Smooth muscle cell (in vitro differentiated cells): ENCODE data around the gene PTPN2. TPM values are rescaled to one million over a fixed set of nuclear protein-coding genes. Genes with fewer than 3 reads are reported as not detected.

Source experiments
- DNase-seq: peaks from one replicate; lab custom pipeline; 2025; ENCODE audit not compliant: unreplicated experiment; lab: John Stamatoyannopoulos, UW
- H2AFZ ChIP-seq: fragments of 200-600 bp; sonication (generic); 2 replicates; pipeline ENCODE4 v1.6.0; 2016; ENCODE audit warnings: antibody characterized with exemption, low read depth, mild to moderate bottlenecking
- H3F3A ChIP-seq: fragments of 200-600 bp; sonication (generic); 2 replicates; pipeline ENCODE4 v1.6.0; 2017; ENCODE audit warnings: antibody characterized with exemption, low read depth
- H3K27ac ChIP-seq: fragments of 200-600 bp; sonication (generic); 2 replicates; pipeline ENCODE4 v1.5.1; 2016; ENCODE audit warnings: low read depth, mild to moderate bottlenecking
- H3K27me3 ChIP-seq: fragments of 200-600 bp; sonication (generic); 2 replicates; pipeline ENCODE4 v1.6.1; 2016; ENCODE audit warnings: low read depth, mild to moderate bottlenecking
- H3K36me3 ChIP-seq: fragments of 200-600 bp; sonication (generic); 2 replicates; pipeline ENCODE4 v1.5.1; 2016; ENCODE audit warnings: low read depth
- H3K4me1 ChIP-seq: fragments of 200-600 bp; sonication (generic); 2 replicates; pipeline ENCODE4 v1.5.1; 2016; ENCODE audit warnings: low read depth
- H3K4me2 ChIP-seq: fragments of 200-600 bp; sonication (generic); 2 replicates; pipeline ENCODE4 v1.6.0; 2016; ENCODE audit warnings: mild to moderate bottlenecking
- H3K4me3 ChIP-seq: fragments of 200-600 bp; sonication (generic); 2 replicates; pipeline ENCODE4 v1.5.1; 2016; ENCODE audit warnings: mild to moderate bottlenecking
- H3K79me2 ChIP-seq: fragments of 200-600 bp; sonication (generic); 2 replicates; pipeline ENCODE4 v1.6.0; 2016; ENCODE audit warnings: low read depth, mild to moderate bottlenecking
- H3K9ac ChIP-seq: fragments of 200-600 bp; sonication (generic); 2 replicates; pipeline ENCODE4 v1.6.0; 2016; ENCODE audit warnings: low read depth
- H3K9me3 ChIP-seq: fragments of 200-600 bp; sonication (generic); replicated peaks from 2 replicates; pipeline ENCODE4 v1.5.1; 2016; ENCODE audit warnings: low read depth
- H4K20me1 ChIP-seq: fragments of 200-600 bp; sonication (generic); 2 replicates; pipeline ENCODE4 v1.6.0; 2016; ENCODE audit warnings: low read depth
- WGBS: methylation state at CpG from one replicate; pipeline ENCODE4 v1.1.7; 2016; ENCODE audit warnings: low lambda C conversion rate; 5-methylcytosine and 5-hydroxymethylcytosine counted together
- polyA plus RNA-seq: library from polyadenylated mRNA; unstranded; fragments of >200 nt; fragmentation: Nextera tagmentation; extraction: Ambion mirVana; gene quantifications from 2 replicates; pipeline ENCODE4 v1.2.1, GENCODE V29; 2016
- total RNA-seq: library from RNA; depleted of rRNA; stranded (reverse); fragments of >200 nt; gene quantifications from 2 replicates; pipeline ENCODE4 v1.2.3, GENCODE V29; 2014
- TF ChIP-seq, protein P1 (sequence below): fragments of 200-600 bp; sonication (generic); IDR thresholded peaks from 2 replicates; pipeline ENCODE4 v1.5.1; 2017; ENCODE audit warnings: borderline replicate concordance, mild to moderate bottlenecking, antibody characterized with exemption; ENCODE audit not compliant: insufficient read depth, poor library complexity, severe bottlenecking

The PTPN2 gene
- total and polyA plus RNA-seq, 2 experiments from 2014 or later: 17.1 to 48.7 TPM

DNA sequence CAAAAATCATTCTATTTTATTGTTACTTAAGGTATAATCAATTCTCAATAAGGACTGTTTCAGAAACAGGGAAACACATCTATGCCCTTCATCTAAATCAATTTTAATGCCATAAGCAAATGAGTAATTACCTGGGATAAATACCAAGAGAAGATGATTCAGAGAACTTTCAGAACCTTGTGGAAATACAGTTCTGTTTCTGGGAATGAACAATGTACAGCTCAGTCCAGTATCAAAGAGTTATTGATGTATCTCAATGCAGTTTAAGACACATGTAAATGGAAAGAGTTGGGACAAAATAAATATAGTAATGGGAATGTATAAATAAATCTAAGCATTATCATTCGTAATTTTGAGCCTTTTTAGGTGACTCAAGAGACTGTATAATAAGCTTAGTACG lies 60.1 kb downstream of the PTPN2 start:
- peaks cover 18% of the 10 kb centered on the region for H3K9me3 ChIP-seq
- H3K4me3 ChIP-seq: no peak overlapping the region
- H3K36me3 ChIP-seq: peaks cover 19% of the 10 kb centered on the region
- H3K79me2 ChIP-seq: no peaks in the 10 kb centered on the region
- TF ChIP-seq, protein P1, sequence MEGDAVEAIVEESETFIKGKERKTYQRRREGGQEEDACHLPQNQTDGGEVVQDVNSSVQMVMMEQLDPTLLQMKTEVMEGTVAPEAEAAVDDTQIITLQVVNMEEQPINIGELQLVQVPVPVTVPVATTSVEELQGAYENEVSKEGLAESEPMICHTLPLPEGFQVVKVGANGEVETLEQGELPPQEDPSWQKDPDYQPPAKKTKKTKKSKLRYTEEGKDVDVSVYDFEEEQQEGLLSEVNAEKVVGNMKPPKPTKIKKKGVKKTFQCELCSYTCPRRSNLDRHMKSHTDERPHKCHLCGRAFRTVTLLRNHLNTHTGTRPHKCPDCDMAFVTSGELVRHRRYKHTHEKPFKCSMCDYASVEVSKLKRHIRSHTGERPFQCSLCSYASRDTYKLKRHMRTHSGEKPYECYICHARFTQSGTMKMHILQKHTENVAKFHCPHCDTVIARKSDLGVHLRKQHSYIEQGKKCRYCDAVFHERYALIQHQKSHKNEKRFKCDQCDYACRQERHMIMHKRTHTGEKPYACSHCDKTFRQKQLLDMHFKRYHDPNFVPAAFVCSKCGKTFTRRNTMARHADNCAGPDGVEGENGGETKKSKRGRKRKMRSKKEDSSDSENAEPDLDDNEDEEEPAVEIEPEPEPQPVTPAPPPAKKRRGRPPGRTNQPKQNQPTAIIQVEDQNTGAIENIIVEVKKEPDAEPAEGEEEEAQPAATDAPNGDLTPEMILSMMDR: no peak
- H3F3A ChIP-seq: no peaks in the 10 kb centered on the region
- no peak overlapping the region for H3K27ac ChIP-seq
- no peak overlapping the region for H3K9ac ChIP-seq
- no peaks in the 10 kb centered on the region for H3K27me3 ChIP-seq
- H3K4me2 ChIP-seq: no peak overlapping the region
- H2AFZ ChIP-seq: no peak overlapping the region
- DNase-seq: no peak
- WGBS: 94% methylated on average over 2 of the region's 2 CpGs
- H4K20me1 ChIP-seq: no peaks in the 10 kb centered on the region
- H3K4me1 ChIP-seq: no peaks in the 10 kb centered on the region

DNA sequence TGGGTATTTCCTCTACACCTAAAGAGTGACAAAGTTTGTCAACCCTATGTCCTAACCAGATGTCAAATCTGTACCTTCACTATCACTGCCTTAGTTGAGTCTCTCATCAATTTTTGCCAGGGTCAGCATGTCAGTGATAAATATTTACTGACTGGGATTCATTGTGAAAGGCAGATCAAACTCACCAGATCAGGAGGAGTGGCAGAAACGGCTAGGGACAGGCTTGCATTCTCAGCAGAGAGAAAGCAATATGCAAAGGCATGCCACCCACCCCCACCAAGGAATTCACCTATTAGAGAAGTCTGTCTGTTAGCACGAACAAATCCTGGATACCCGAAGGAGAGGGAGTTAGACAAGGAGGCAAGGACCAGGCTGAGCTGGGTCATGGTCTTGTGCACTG lies 62.6 kb downstream of the PTPN2 start:
- no peaks in the 10 kb centered on the region for H3F3A ChIP-seq
- H3K79me2 ChIP-seq: no peaks in the 10 kb centered on the region
- no peaks in the 10 kb centered on the region for H3K27me3 ChIP-seq
- no peak for DNase-seq
- H3K9me3 ChIP-seq: peaks cover 3% of the 10 kb centered on the region
- H3K4me3 ChIP-seq: no peak overlapping the region
- H2AFZ ChIP-seq: no peak overlapping the region
- no peak overlapping the region for H3K9ac ChIP-seq
- H3K27ac ChIP-seq: no peak overlapping the region
- no peaks in the 10 kb centered on the region for H3K4me1 ChIP-seq
- H4K20me1 ChIP-seq: no peaks in the 10 kb centered on the region
- H3K36me3 ChIP-seq: no peaks in the 10 kb centered on the region
- no peak overlapping the region for H3K4me2 ChIP-seq
- WGBS: 45% methylated on average over 3 of the region's 3 CpGs
- TF ChIP-seq, protein P1: no peak

DNA sequence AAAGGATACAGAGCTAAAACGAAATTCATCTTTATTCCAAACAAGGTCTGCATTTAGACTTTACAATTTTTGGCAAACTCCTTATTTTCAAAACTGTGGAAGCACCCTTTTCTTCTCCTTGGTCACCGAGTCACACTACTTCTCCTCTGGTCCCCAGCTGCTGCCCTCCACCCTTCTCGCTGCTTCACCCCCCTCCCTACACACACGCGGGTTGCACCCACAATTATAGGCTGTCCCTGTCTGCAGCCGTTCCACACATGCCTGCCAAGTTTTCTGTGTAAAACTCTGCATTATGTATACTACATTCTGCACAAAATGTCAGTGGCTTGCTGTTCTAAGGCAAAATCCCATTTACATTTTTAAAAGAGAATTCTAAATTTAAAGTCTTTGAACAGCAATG lies 63.5 kb downstream of the PTPN2 start:
- TF ChIP-seq, protein P1: no peak
- Histone ChIP-seq H3K27ac (no peak overlapping the region), H3K36me3 (peaks cover 2% of the 10 kb centered on the region), H2AFZ (no peak overlapping the region), H3K4me3 (no peak overlapping the region), H3K79me2 (no peaks in the 10 kb centered on the region), H3K4me1 (no peaks in the 10 kb centered on the region), H3K27me3 (no peaks in the 10 kb centered on the region), H3K9ac (no peak overlapping the region), H3K4me2 (no peak overlapping the region), H3F3A (no peaks in the 10 kb centered on the region), H4K20me1 (no peaks in the 10 kb centered on the region), H3K9me3 (no peaks in the 10 kb centered on the region)
- no peak for DNase-seq
- WGBS: 76% methylated on average over 6 of the region's 6 CpGs

DNA sequence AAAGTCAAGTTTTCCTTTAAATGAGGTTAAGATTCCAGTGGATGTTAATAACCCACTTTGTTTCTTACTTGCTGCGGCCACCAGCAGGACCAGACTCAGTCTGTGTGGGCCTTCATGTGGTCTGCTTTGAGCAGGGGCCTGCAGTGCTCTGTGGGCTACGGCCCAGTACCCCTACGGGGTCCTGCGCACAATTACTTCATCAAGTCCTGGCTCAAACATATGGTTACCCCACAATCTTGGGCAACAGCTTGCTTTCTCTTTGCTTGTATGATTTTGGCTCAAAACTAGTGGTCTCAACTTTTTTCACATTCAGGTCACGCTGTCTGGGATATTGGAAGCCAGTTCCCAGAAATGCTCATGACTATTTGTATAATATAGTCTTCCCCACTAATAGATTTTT lies 64.2 kb downstream of the PTPN2 start:
- Histone ChIP-seq H3K4me1 (no peaks in the 10 kb centered on the region), H3K4me2 (no peak overlapping the region)

More for the DNA sequence above, 64.2 kb downstream of the PTPN2 start:
- no peak overlapping the region for H3K9ac ChIP-seq
- peaks cover 3% of the 10 kb centered on the region for H3K36me3 ChIP-seq
- no peaks in the 10 kb centered on the region for H3F3A ChIP-seq
- TF ChIP-seq, protein P1: no peak
- H3K9me3 ChIP-seq: no peaks in the 10 kb centered on the region
- H3K27ac ChIP-seq: no peak overlapping the region
- DNase-seq: no peak
- no peak overlapping the region for H2AFZ ChIP-seq
- 97% methylated on average over 5 of the region's 5 CpGs for WGBS
- no peak overlapping the region for H3K4me3 ChIP-seq
- H3K79me2 ChIP-seq: no peaks in the 10 kb centered on the region
- no peaks in the 10 kb centered on the region for H3K27me3 ChIP-seq
- H4K20me1 ChIP-seq: no peaks in the 10 kb centered on the region
